Kidney capillary endothelial cell (primary cell): Measurements from ENCODE around the gene CACNA2D2.

Source experiments
- DNase-seq: peaks from one replicate; pipeline ENCODE4 v3.0.0-alpha.2; 2018; ENCODE audit warnings: low spot score

CACNA2D2 gene

DNA sequence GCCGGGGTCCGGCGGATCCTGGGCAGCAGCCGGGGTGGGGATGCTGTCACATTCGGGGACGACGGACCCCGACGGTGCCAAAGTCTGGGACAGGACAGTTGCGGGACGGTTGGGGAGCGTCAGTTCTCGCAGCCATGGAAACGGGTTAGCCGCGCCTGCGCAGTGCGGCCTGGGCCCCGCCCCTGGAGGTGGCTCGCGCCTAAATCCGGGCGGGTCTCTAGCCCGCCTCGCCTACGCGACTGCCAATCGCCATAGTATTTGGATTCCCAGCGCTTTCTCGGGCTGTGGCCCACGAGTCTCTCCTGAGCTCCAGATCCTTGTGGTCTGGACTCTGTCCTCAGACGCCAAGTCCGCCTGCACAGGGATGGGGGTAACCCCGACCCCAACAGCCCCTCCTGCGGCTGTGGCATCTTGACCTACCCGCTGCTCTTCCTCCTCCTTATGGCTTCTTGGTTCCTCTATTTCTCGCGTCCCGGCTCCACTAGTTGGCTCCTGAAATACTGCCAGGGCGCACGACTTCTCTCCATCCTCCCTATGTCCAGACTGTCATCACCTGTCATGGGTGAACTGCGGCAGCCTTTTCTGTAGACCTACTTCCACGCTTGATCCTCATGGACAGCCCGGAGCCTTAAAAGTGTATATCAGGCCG lies 157.7 kb downstream of the CACNA2D2 start, which contains the start of gene ZMYND10:
Gene ZMYND10, minus strand, starts transcription at position 147 of the 649 bp plus-strand sequence. CDS start 153 bp downstream, outside the sequence.
- no peak for DNase-seq

DNA sequence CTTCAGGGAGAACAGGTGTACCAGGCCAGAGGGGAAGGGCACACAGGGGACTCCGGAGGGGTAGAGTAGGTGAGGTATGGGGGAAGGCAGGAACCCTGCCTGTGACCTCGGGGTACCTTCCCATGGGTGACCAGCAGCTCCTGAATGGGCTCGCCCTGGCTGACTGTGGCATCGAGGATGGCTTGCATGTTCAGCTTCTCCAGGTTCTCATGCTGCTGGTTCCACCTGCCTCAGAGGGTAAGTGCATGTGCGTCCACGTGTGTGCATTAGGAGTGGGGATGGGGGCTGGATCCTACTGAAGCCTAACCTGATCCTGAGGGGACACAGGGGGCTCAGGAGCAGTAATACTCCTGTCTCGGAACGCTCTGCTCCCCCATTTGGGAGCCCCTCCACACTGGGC lies 158.4 kb downstream of the CACNA2D2 start:
- DNase-seq = no peak

- no peak for DNase-seq
Observed at GRCh38 chr3:50342813-50343633, 160.4 kb downstream of the CACNA2D2 start.

DNA sequence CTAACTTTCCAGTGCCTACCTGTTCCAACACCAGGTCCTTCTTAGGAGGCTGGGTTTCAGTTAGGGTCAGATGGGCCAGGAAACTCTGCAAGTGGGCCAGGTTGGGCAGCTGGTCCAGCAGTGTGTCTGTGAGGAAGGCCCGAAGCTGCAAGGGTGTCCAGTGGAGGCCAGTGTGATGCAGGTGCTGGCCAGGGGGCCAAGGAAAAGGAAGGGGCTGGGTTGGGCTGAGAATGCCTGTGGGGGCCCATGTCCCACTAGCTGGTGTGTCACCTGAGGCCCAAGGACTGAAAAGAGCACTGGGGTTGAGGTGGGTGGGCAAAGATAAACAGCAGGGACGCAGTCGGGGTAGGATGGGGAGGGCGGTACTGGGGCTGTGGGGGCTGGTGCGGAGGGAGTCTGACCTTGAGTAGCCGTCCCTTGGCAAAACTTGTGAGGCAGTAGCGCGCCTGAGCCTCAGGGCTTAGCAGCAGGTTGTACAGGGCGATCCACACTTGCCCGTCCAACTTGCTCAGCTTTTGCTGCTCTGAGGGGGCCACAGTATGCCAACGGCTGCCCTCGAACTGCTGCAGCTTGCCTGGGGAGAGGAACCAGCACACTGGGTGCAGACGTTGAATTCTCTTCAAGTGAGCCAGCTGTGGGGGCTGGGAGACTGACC lies 161.3 kb downstream of the CACNA2D2 start:
- no peak for DNase-seq

DNA sequence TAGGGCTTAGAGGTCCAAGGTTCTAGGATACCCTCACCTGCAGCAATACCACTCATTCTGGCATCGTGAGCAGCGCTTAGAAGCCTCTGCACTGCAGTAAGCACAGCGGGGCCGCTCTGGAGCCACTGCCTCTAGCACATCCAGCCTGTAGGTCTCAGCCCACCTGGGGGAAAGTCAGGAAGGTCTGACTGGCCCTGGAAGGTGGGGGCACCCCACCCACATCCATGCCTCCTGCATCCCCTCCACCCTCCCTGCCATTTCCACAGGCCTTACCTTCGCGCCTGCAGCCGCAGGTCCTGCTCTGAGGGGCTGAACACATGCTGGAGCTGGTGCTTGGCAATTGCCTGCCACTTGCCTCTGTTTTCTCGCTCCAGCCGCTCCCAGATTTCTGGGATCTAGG lies 161.9 kb downstream of the CACNA2D2 start:
- no peak for DNase-seq

- no peak for DNase-seq
Observed at GRCh38 chr3:50340448-50341329, 162.7 kb downstream of the CACNA2D2 start, which contains the start of gene RASSF1. Gene RASSF1 (minus strand): TSS chr3:50340836. CDS start chr3:50340805, 31 bp downstream.

- DNase-seq = no peak
Observed at GRCh38 chr3:50340147-50340447, 163.3 kb downstream of the CACNA2D2 start.

DNA sequence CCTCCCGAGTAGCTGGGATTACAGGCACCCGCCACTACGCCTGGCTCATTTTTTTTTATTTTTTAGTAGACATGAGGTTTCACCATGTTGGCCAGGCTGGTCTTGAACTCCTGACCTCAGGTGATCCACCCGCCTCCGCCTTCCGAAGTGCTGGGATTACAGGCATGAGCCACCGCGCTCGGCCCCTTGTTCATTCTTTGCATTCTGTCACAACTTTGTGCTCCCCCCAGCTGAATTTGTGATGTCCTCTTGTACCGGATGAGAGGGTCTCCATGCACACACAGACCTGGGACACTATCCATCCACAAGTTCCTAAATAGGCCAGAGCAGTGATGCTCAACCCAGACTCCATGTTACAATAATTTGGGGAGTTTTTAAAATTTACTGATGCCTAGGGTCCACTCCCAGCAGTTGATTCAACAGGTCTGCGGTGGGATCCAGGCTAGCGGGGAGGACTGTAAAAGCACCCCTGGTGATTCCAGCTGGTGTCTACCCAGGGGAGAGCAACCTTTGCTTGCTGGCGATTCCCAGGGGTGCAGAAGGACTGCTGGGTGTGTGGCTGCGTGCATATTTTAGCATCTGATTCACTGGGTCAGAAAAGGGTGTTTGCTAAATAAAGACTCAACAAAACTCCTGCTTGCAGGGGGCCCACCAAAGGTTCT lies 163.8 kb downstream of the CACNA2D2 start:
- no peak for DNase-seq

DNA sequence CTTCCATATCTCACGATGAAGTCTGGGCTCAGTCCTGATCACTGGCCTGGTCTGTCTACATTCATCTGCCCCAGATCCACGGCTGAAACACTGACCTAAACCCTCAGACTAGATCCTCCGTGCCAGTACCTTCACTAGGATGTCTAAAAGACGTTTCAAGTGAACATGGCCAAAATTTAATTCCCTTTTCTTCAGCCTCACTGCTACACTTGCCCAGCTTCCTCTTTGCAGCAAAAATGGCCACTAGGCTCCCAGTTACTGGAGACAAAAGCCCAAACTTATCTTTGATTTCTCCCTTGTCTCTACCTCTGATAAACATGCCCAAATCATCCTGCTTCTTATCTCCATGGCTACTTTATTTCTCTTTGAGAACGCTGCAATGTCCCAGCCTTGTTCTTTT lies 164.5 kb downstream of the CACNA2D2 start:
- DNase-seq = no peak

- peak; percentile 97 for DNase-seq
Observed at GRCh38 chr3:50337175-50337861, 166.1 kb downstream of the CACNA2D2 start.

GRCh38 chr3:50336452-50337174 lies 166.8 kb downstream of the CACNA2D2 start:
- peak; percentile 40 for DNase-seq

DNA sequence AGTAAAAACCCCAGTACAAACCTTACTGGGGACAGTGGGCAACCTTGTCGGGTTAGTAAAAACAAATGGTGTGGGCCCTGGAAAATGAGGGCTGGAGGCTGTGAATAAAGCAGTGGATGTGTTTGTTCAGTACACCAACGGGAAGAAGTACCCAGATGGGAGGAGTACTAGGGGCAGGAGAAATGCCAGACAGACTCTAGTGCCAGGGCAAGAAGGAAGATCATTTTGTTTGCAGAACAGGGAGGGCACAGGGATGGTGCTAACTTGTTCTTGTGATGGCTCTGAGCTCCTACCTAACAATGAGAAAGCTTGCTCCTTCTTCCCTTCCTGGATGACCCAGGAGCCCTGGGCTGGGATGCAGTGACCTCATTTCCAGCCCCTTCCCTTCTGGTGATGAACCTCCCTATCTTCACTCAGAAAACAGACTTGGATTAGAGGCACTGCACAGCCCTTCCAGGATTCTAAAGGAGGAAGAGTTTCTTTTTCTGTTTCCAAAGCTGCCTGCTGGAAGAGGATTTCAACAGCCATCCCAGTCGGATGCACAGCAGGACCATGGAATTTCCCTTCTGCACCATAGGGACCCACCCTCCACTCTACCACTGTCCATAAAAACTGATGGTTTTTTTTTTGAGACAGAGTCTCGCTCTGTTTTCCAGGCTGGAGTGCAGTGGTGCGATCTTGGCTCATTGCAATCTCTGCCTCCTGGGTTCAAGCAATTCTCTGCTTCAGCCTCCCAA lies 168.9 kb downstream of the CACNA2D2 start:
- DNase-seq = no peak

DNA sequence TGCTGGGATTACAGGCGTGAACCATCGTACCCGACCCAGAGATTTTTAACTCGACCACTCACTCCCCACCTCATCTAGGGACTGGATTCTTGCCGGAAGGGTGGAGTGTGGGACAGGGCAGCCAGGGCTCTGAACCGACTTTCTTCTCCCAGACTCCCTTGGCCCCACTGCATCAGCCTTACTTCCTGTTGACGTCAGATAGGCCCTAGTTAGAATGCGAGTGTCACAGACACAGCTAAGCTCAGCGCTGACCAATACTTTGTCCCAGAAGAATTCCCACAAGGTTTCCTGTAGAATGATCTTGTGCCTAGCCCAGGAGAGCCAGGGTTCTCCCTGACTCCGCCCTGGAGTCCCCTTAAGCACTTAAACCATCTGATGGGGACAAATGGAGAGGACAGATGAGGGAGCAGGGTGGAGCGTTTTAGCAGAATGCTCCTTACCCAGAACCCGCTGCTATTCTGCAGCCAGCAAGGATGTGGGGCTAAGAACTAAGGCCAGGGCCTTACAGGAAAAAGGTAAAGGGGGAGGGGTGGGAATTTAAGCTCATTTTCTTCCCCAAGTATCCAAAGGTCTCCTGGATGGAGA lies 169.6 kb downstream of the CACNA2D2 start:
- DNase-seq = peak; percentile 93

DNA sequence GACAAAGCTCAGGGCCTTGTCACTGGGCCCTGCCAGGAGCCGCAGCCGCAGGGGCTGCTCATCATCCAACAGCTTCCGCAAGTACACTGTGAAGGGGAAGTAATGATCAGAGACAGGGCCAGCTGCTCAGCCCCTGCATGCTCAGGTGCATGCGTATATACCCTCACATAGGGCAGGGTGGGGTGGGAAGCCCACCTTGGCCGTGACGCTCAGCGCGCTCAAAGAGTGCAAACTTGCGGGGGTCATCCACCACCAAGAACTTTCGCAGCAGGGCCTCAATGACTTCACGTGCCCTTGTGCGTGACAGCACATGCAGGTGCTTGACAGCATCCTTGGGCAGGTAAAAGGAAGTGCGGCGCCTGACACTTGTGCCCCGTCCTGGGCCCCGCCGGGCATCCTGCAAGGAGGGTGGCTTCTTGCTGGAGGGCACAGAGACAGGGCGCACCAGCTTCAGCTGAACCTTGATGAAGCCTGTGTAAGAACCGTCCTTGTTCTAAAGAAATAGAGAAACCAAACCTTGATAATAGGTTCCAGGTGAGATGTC lies 172.0 kb downstream of the CACNA2D2 start:
- no peak for DNase-seq

GRCh38 chr3:50330330-50330729 lies 173.1 kb downstream of the CACNA2D2 start:
- no peak for DNase-seq

DNA sequence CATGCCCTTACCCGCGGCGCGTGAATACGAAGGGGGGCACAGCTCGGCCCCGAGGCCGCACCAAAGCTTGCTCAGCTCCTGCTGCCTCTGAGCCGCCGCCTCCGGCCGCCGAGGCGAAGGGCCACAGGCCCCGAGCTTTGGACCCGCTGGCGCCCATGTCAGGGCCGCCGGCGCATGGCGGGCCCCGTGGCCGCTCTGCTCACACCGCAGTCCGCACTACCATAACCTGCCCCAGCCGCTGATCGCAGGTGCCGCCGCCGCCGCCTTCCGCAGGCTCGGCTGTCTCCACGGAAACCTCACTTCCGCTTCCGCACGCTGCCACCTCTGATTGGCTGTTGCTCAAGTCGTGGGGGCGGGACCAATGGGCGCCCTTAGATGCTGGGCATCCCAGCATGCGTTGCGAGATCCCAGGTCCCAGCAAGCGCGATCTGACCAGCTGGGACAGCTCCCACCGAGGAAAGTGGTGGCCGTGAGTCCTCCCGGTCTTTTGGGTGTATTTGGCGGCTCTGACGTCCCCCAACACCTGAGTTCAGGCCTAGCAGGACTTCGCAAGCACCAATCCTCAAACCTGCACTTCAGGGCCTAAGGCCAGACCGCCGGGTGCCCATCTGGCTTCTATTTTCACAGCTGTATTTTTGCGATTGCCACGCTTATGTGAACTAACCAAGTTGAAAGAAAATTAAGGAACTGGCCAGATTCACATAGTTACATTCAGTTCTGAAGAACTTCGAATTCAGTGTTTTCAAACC lies 175.3 kb downstream of the CACNA2D2 start, which contains the start of gene TUSC2:
Gene TUSC2, minus strand, starts transcription at position 281 of the 749 bp plus-strand sequence. Its CDS starts 124 bp downstream, at position 157.
- DNase-seq = peak; percentile 94

- no peak for DNase-seq
Observed at GRCh38 chr3:50327129-50327528, 176.3 kb downstream of the CACNA2D2 start.

- no peak for DNase-seq
Observed at GRCh38 chr3:50326182-50326541, 177.3 kb downstream of the CACNA2D2 start.
